Measurements from ENCODE around the gene MYO7A. TPM values are rescaled to one million over a fixed set of nuclear protein-coding genes. Genes with fewer than 3 reads are reported as not detected.

The MYO7A gene
- total RNA-seq, 1 experiment from 2014 or later, result 2.5 TPM

DNA sequence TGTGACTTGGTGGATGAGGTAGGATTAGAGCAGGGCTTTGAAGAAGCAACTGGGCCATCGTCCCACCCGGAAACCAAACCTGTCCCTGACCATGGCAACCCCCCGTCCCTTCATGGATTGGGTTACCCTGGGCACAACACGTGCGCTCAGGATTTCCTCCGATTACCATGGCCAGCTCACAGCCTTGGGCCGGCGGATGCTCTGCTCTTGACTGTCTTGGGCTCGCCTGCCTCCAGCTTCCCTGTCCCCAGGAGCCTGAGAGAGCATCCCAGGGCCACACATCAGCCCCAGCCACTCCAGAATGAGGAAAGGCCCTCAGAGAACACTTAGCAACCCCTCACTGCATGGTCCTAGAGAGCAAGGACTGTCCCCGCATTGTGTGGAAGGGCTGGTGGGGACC, 22.8 kb downstream of the MYO7A start:
- H3K4me1 Mint-ChIP-seq, result peaks cover 23% of the 10 kb centered on the region
- no peak overlapping the region for H3K27ac Mint-ChIP-seq
- H3K4me3 Mint-ChIP-seq, result no peak overlapping the region
- no peak for DNase-seq (ENCODE audit: low spot score)
- no peaks in the 10 kb centered on the region for H3K9me3 Mint-ChIP-seq
- no peaks in the 10 kb centered on the region for H3K36me3 Mint-ChIP-seq
- H3K27me3 Mint-ChIP-seq (ENCODE audit: low read depth), result peaks cover 10% of the 10 kb centered on the region
- no peak for ATAC-seq
- POLR2A ChIA-PET, result no interaction called here
- TF ChIP-seq, protein P1, sequence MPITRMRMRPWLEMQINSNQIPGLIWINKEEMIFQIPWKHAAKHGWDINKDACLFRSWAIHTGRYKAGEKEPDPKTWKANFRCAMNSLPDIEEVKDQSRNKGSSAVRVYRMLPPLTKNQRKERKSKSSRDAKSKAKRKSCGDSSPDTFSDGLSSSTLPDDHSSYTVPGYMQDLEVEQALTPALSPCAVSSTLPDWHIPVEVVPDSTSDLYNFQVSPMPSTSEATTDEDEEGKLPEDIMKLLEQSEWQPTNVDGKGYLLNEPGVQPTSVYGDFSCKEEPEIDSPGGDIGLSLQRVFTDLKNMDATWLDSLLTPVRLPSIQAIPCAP (CRISPR knock-in tag; IDR thresholded peaks at IDR 0.05), result no peak
- no peak for TF ChIP-seq SMAD4 (CRISPR knock-in tag; IDR thresholded peaks at IDR 0.05)
- TF ChIP-seq PRRX2 (CRISPR knock-in tag; IDR thresholded peaks at IDR 0.05), result no peak
- no peak for TF ChIP-seq IRF2 (CRISPR knock-in tag; IDR thresholded peaks at IDR 0.05; ENCODE audit: borderline replicate concordance, low read depth)
- TF ChIP-seq, protein P2, sequence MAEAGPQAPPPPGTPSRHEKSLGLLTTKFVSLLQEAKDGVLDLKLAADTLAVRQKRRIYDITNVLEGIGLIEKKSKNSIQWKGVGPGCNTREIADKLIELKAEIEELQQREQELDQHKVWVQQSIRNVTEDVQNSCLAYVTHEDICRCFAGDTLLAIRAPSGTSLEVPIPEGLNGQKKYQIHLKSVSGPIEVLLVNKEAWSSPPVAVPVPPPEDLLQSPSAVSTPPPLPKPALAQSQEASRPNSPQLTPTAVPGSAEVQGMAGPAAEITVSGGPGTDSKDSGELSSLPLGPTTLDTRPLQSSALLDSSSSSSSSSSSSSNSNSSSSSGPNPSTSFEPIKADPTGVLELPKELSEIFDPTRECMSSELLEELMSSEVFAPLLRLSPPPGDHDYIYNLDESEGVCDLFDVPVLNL (CRISPR knock-in tag; IDR thresholded peaks at IDR 0.05; ENCODE audit: borderline replicate concordance, low read depth), result no peak
- TF ChIP-seq, protein P3, sequence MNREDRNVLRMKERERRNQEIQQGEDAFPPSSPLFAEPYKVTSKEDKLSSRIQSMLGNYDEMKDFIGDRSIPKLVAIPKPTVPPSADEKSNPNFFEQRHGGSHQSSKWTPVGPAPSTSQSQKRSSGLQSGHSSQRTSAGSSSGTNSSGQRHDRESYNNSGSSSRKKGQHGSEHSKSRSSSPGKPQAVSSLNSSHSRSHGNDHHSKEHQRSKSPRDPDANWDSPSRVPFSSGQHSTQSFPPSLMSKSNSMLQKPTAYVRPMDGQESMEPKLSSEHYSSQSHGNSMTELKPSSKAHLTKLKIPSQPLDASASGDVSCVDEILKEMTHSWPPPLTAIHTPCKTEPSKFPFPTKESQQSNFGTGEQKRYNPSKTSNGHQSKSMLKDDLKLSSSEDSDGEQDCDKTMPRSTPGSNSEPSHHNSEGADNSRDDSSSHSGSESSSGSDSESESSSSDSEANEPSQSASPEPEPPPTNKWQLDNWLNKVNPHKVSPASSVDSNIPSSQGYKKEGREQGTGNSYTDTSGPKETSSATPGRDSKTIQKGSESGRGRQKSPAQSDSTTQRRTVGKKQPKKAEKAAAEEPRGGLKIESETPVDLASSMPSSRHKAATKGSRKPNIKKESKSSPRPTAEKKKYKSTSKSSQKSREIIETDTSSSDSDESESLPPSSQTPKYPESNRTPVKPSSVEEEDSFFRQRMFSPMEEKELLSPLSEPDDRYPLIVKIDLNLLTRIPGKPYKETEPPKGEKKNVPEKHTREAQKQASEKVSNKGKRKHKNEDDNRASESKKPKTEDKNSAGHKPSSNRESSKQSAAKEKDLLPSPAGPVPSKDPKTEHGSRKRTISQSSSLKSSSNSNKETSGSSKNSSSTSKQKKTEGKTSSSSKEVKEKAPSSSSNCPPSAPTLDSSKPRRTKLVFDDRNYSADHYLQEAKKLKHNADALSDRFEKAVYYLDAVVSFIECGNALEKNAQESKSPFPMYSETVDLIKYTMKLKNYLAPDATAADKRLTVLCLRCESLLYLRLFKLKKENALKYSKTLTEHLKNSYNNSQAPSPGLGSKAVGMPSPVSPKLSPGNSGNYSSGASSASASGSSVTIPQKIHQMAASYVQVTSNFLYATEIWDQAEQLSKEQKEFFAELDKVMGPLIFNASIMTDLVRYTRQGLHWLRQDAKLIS (CRISPR knock-in tag; IDR thresholded peaks at IDR 0.05; ENCODE audit: borderline replicate concordance), result no peak
- TF ChIP-seq, protein P4, sequence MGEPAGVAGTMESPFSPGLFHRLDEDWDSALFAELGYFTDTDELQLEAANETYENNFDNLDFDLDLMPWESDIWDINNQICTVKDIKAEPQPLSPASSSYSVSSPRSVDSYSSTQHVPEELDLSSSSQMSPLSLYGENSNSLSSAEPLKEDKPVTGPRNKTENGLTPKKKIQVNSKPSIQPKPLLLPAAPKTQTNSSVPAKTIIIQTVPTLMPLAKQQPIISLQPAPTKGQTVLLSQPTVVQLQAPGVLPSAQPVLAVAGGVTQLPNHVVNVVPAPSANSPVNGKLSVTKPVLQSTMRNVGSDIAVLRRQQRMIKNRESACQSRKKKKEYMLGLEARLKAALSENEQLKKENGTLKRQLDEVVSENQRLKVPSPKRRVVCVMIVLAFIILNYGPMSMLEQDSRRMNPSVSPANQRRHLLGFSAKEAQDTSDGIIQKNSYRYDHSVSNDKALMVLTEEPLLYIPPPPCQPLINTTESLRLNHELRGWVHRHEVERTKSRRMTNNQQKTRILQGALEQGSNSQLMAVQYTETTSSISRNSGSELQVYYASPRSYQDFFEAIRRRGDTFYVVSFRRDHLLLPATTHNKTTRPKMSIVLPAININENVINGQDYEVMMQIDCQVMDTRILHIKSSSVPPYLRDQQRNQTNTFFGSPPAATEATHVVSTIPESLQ (CRISPR knock-in tag; IDR thresholded peaks at IDR 0.05), result no peak
- TF ChIP-seq ZNF423 (CRISPR knock-in tag; IDR thresholded peaks at IDR 0.05), result no peak
- TF ChIP-seq NFATC4 (CRISPR knock-in tag; IDR thresholded peaks at IDR 0.05), result no peak
- TF ChIP-seq ZBTB21 (CRISPR knock-in tag; IDR thresholded peaks at IDR 0.05; ENCODE audit: borderline replicate concordance), result no peak
- TF ChIP-seq ELF4 (CRISPR knock-in tag; IDR thresholded peaks at IDR 0.05; ENCODE audit: low read depth), result no peak
- TF ChIP-seq ZNF219 (CRISPR knock-in tag; IDR thresholded peaks at IDR 0.05; ENCODE audit: borderline replicate concordance), result no peak
- TF ChIP-seq, protein P5, sequence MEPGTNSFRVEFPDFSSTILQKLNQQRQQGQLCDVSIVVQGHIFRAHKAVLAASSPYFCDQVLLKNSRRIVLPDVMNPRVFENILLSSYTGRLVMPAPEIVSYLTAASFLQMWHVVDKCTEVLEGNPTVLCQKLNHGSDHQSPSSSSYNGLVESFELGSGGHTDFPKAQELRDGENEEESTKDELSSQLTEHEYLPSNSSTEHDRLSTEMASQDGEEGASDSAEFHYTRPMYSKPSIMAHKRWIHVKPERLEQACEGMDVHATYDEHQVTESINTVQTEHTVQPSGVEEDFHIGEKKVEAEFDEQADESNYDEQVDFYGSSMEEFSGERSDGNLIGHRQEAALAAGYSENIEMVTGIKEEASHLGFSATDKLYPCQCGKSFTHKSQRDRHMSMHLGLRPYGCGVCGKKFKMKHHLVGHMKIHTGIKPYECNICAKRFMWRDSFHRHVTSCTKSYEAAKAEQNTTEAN (CRISPR knock-in tag; IDR thresholded peaks at IDR 0.05), result no peak
- TF ChIP-seq CREB1 (CRISPR knock-in tag; IDR thresholded peaks at IDR 0.05), result no peak
- CTCF ChIA-PET, result interaction anchor here (0.9 to 5.5 kb wide), 5 partner anchors 9 to 231 kb away, joined by 3 to 46 read pairs (median 5); partner anchors contain the start of gene MYO7A

DNA sequence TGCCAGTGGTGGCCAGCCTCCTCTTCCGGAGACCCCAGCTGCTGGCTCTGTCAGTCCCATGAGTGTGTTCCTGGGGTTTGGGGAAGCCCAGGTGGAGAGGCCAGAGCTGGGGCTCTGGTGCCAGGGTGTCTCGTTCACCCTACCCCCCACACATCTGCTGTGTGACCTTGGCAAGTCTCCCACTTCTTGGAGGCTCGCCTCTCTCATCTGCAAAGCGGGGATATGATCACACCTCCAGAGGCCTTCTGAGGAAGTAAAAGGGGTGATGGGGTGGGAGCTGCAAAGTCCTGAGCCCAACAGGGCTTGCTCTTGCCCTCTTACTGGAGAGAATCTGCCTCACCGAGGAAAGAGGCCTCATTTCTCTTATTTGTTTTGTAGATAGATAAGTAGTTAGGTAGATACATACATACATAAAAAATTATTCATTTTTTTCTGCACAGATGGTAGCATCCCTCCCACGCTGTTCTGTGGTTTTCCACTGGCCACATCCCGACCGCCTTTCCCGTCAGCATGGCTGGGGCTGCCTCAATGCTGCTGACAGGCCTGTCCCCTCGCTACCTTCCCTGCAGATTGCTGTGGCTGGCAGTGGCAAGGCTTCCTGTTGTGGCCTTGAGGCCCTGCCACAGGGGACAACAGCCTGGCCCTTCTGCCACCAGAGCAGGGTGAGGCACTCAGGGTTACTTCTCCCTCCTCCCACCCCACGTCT, 23.9 kb downstream of the MYO7A start:
- Mint-ChIP-seq H3K9me3 (no peaks in the 10 kb centered on the region), H3K27ac (no peak overlapping the region), H3K27me3 (ENCODE audit: low read depth) (peaks cover 10% of the 10 kb centered on the region), H3K4me1 (peaks cover 22% of the 10 kb centered on the region), H3K36me3 (no peaks in the 10 kb centered on the region), H3K4me3 (no peak overlapping the region)
- ChIA-PET POLR2A (no interaction called here), CTCF (interaction anchor here (1.0 kb wide), 1 partner anchor 25 kb away, joined by 3 read pairs; no protein-coding TSS in a partner anchor)
- DNase-seq (ENCODE audit: low spot score) (no peak), ATAC-seq (no peak)
- TF ChIP-seq ZNF317 (CRISPR knock-in tag; IDR thresholded peaks at IDR 0.05; ENCODE audit: borderline replicate concordance, low read depth), result no peak
- no peak for TF ChIP-seq ZNF396 (CRISPR knock-in tag; IDR thresholded peaks at IDR 0.05; ENCODE audit: borderline replicate concordance)
- TF ChIP-seq GRHL2 (CRISPR knock-in tag; IDR thresholded peaks at IDR 0.05; ENCODE audit: insufficient replicate concordance, severe bottlenecking), result no peak
- TF ChIP-seq, protein P6, sequence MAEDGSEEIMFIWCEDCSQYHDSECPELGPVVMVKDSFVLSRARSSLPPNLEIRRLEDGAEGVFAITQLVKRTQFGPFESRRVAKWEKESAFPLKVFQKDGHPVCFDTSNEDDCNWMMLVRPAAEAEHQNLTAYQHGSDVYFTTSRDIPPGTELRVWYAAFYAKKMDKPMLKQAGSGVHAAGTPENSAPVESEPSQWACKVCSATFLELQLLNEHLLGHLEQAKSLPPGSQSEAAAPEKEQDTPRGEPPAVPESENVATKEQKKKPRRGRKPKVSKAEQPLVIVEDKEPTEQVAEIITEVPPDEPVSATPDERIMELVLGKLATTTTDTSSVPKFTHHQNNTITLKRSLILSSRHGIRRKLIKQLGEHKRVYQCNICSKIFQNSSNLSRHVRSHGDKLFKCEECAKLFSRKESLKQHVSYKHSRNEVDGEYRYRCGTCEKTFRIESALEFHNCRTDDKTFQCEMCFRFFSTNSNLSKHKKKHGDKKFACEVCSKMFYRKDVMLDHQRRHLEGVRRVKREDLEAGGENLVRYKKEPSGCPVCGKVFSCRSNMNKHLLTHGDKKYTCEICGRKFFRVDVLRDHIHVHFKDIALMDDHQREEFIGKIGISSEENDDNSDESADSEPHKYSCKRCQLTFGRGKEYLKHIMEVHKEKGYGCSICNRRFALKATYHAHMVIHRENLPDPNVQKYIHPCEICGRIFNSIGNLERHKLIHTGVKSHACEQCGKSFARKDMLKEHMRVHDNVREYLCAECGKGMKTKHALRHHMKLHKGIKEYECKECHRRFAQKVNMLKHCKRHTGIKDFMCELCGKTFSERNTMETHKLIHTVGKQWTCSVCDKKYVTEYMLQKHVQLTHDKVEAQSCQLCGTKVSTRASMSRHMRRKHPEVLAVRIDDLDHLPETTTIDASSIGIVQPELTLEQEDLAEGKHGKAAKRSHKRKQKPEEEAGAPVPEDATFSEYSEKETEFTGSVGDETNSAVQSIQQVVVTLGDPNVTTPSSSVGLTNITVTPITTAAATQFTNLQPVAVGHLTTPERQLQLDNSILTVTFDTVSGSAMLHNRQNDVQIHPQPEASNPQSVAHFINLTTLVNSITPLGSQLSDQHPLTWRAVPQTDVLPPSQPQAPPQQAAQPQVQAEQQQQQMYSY (CRISPR knock-in tag; IDR thresholded peaks at IDR 0.05), result no peak
- TF ChIP-seq, protein P7, sequence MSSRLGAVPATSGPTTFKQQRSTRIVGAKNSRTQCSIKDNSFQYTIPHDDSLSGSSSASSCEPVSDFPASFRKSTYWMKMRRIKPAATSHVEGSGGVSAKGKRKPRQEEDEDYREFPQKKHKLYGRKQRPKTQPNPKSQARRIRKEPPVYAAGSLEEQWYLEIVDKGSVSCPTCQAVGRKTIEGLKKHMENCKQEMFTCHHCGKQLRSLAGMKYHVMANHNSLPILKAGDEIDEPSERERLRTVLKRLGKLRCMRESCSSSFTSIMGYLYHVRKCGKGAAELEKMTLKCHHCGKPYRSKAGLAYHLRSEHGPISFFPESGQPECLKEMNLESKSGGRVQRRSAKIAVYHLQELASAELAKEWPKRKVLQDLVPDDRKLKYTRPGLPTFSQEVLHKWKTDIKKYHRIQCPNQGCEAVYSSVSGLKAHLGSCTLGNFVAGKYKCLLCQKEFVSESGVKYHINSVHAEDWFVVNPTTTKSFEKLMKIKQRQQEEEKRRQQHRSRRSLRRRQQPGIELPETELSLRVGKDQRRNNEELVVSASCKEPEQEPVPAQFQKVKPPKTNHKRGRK (CRISPR knock-in tag; IDR thresholded peaks at IDR 0.05; ENCODE audit: borderline replicate concordance), result no peak
- no peak for TF ChIP-seq ZNF263 (CRISPR knock-in tag; IDR thresholded peaks at IDR 0.05; ENCODE audit: low read depth)
